Measurements from ENCODE around the gene IL1RAPL2.

- TF ChIP-seq ZFP3 (CRISPR knock-in tag; IDR thresholded peaks at IDR 0.05) (no peak), ARNTL (CRISPR knock-in tag; IDR thresholded peaks at IDR 0.05; ENCODE audit: borderline replicate concordance, low read depth) (no peak)
Observed at GRCh38 chrX:105781804-105782203, 1215.8 kb downstream of the IL1RAPL2 start.
